ENCODE measurements around the gene TESPA1.

The TESPA1 gene

DNA sequence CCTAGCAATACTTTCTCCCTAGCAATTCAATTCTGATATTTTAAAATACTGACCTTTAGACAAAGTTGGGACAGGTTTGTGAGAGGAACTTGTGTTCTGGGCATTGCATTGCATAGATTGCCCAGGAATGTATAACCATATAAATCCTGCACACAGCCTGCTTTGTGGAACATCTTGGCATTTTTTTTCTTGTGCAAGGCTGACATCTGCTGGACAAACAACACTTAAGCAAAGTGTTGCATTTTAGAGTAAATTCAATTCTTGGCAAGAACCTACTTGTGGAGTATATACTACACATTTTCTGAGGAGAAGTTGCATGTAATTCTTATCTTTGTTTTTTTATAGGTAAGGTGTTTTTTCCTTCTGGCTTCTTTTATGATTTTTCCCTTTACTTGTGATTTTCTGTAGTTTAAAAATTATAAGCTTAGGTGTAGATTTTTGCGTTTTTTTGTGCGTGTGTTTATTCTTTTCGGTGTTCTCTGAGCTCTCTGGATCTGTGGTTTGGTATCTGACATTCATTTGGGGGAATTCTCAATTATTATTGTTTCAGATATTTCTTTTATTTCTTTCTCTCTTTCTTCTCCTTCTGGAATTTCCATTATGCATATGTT lies 26.4 kb downstream of the TESPA1 start (continued):
- TF ChIP-seq, protein P1, sequence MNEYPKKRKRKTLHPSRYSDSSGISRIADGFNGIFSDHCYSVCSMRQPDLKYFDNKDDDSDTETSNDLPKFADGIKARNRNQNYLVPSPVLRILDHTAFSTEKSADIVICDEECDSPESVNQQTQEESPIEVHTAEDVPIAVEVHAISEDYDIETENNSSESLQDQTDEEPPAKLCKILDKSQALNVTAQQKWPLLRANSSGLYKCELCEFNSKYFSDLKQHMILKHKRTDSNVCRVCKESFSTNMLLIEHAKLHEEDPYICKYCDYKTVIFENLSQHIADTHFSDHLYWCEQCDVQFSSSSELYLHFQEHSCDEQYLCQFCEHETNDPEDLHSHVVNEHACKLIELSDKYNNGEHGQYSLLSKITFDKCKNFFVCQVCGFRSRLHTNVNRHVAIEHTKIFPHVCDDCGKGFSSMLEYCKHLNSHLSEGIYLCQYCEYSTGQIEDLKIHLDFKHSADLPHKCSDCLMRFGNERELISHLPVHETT (tag by site-specific recombination; IDR thresholded peaks at IDR 0.05), result no peak
- TF ChIP-seq ZNF404 (tag by site-specific recombination; IDR thresholded peaks at IDR 0.05) (no peak), ZBTB20 (tag by site-specific recombination; IDR thresholded peaks at IDR 0.05) (no peak), ZNF174 (tag by site-specific recombination; IDR thresholded peaks at IDR 0.05) (no peak), ZNF37A (tag by site-specific recombination; IDR thresholded peaks at IDR 0.05) (no peak), ZNF335 (tag by site-specific recombination; conservative IDR thresholded peaks at IDR 0.05) (no peak), ZNF112 (tag by site-specific recombination; IDR thresholded peaks at IDR 0.05) (no peak), TCF7L2 (IDR thresholded peaks at IDR 0.05; ENCODE audit: borderline replicate concordance, low read depth, low read length) (no peak), ZNF629 (tag by site-specific recombination; IDR thresholded peaks at IDR 0.05) (no peak), ZNF514 (tag by site-specific recombination; IDR thresholded peaks at IDR 0.05) (no peak), YY1 (tag by site-specific recombination; IDR thresholded peaks at IDR 0.05) (no peak), ZNF121 (tag by site-specific recombination; IDR thresholded peaks at IDR 0.05) (no peak), KLF7 (tag by site-specific recombination; IDR thresholded peaks at IDR 0.05; ENCODE audit: borderline replicate concordance) (no peak), ZNF600 (tag by site-specific recombination; IDR thresholded peaks at IDR 0.05) (no peak), ZNF654 (tag by site-specific recombination; IDR thresholded peaks at IDR 0.05; ENCODE audit: low read depth) (peak; percentile 93), ZNF776 (tag by site-specific recombination; IDR thresholded peaks at IDR 0.05; ENCODE audit: borderline replicate concordance) (no peak), ZNF664 (tag by site-specific recombination; IDR thresholded peaks at IDR 0.05) (no peak), ZNF580 (tag by site-specific recombination; IDR thresholded peaks at IDR 0.05) (no peak), ZNF366 (tag by site-specific recombination; conservative IDR thresholded peaks at IDR 0.05) (no peak), KLF9 (tag by site-specific recombination; IDR thresholded peaks at IDR 0.05; ENCODE audit: low read depth) (no peak), ZBTB48 (tag by site-specific recombination; IDR thresholded peaks at IDR 0.05) (no peak), ZNF777 (tag by site-specific recombination; IDR thresholded peaks at IDR 0.05; ENCODE audit: borderline replicate concordance) (no peak), ZNF132 (tag by site-specific recombination; IDR thresholded peaks at IDR 0.05; ENCODE audit: borderline replicate concordance) (no peak), ZNF501 (tag by site-specific recombination; IDR thresholded peaks at IDR 0.05) (no peak), ZNF660 (tag by site-specific recombination; IDR thresholded peaks at IDR 0.05) (peak; percentile 57), ZNF221 (tag by site-specific recombination; IDR thresholded peaks at IDR 0.05; ENCODE audit: borderline replicate concordance) (no peak), ZNF416 (tag by site-specific recombination; IDR thresholded peaks at IDR 0.05) (no peak), ZNF704 (tag by site-specific recombination; IDR thresholded peaks at IDR 0.05) (no peak)
- TF ChIP-seq, protein P2, sequence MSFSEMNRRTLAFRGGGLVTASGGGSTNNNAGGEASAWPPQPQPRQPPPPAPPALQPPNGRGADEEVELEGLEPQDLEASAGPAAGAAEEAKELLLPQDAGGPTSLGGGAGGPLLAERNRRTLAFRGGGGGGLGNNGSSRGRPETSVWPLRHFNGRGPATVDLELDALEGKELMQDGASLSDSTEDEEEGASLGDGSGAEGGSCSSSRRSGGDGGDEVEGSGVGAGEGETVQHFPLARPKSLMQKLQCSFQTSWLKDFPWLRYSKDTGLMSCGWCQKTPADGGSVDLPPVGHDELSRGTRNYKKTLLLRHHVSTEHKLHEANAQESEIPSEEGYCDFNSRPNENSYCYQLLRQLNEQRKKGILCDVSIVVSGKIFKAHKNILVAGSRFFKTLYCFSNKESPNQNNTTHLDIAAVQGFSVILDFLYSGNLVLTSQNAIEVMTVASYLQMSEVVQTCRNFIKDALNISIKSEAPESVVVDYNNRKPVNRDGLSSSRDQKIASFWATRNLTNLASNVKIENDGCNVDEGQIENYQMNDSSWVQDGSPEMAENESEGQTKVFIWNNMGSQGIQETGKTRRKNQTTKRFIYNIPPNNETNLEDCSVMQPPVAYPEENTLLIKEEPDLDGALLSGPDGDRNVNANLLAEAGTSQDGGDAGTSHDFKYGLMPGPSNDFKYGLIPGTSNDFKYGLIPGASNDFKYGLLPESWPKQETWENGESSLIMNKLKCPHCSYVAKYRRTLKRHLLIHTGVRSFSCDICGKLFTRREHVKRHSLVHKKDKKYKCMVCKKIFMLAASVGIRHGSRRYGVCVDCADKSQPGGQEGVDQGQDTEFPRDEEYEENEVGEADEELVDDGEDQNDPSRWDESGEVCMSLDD (tag by site-specific recombination; IDR thresholded peaks at IDR 0.05), result no peak
- TF ChIP-seq, protein P3, sequence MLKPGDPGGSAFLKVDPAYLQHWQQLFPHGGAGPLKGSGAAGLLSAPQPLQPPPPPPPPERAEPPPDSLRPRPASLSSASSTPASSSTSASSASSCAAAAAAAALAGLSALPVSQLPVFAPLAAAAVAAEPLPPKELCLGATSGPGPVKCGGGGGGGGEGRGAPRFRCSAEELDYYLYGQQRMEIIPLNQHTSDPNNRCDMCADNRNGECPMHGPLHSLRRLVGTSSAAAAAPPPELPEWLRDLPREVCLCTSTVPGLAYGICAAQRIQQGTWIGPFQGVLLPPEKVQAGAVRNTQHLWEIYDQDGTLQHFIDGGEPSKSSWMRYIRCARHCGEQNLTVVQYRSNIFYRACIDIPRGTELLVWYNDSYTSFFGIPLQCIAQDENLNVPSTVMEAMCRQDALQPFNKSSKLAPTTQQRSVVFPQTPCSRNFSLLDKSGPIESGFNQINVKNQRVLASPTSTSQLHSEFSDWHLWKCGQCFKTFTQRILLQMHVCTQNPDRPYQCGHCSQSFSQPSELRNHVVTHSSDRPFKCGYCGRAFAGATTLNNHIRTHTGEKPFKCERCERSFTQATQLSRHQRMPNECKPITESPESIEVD (tag by site-specific recombination; IDR thresholded peaks at IDR 0.05), result no peak
